ENCODE measurements around the gene OR14A16. TPM values are rescaled to one million over a fixed set of nuclear protein-coding genes. Genes with fewer than 3 reads are reported as not detected.

The OR14A16 gene
- total RNA-seq, 2 experiments from 2014 or later: not detected

GRCh38 chr1:247862756-247863155, 38.8 kb upstream of the OR14A16 start:
- Histone ChIP-seq H3K36me3 (ENCODE audit: insufficient read depth, low read length) (no peaks in the 10 kb centered on the region), H3K4me3 (ENCODE audit: low read length) (no peak overlapping the region), H3K4me1 (ENCODE audit: insufficient read depth, low read length) (peaks cover 5% of the 10 kb centered on the region), H3K27ac (ENCODE audit: low read depth in 1 of 2, low read length in 2 of 2) (no peak overlapping the region), H3K27me3 (ENCODE audit: control insufficient read depth in 1 of 2, insufficient read depth in 2 of 2, low read length in 2 of 2) (peaks cover 8 to 11% of the 10 kb centered on the region in 2 experiments), H3K9me3 (ENCODE audit: control insufficient read depth in 1 of 2, insufficient read depth in 1 of 2, low read length in 2 of 2) (no peaks in the 10 kb centered on the region)
- ChIA-PET CTCF (no interaction called here), POLR2A (no interaction called here)
- Mint-ChIP-seq H3K4me3 (no peak overlapping the region), H3K4me1 (ENCODE audit: low read depth) (peaks cover 5% of the 10 kb centered on the region), H3K9me3 (no peaks in the 10 kb centered on the region), H3K36me3 (ENCODE audit: low read depth) (no peaks in the 10 kb centered on the region), H3K27me3 (peaks cover 48% of the 10 kb centered on the region), H3K27ac (no peak overlapping the region)
- no peak for TF ChIP-seq CTCF (IDR thresholded peaks at IDR 0.05)
- no peak for ATAC-seq (ENCODE audit: poor library complexity)
- intact Hi-C loops (cut with DNase I, micrococcal nuclease): no loop called here
- DNase-seq: no peak

- ChIA-PET POLR2A (no interaction called here), CTCF (no interaction called here)
- Mint-ChIP-seq H3K27me3 (peaks cover 74% of the 10 kb centered on the region), H3K36me3 (ENCODE audit: low read depth) (no peaks in the 10 kb centered on the region), H3K4me3 (peak overlapping the region; percentile 73), H3K27ac (no peak overlapping the region), H3K4me1 (ENCODE audit: low read depth) (peaks cover 12% of the 10 kb centered on the region), H3K9me3 (no peaks in the 10 kb centered on the region)
- Histone ChIP-seq H3K4me3 (ENCODE audit: low read length) (peak overlapping the region; percentile 28), H3K27me3 (ENCODE audit: control insufficient read depth in 1 of 2, insufficient read depth in 2 of 2, low read length in 2 of 2) (peaks cover 13 to 28% of the 10 kb centered on the region in 2 experiments), H3K36me3 (ENCODE audit: insufficient read depth, low read length) (no peaks in the 10 kb centered on the region), H3K27ac (ENCODE audit: low read depth in 1 of 2, low read length in 2 of 2) (no peak overlapping the region), H3K4me1 (ENCODE audit: insufficient read depth, low read length) (peaks cover 6% of the 10 kb centered on the region), H3K9me3 (ENCODE audit: control insufficient read depth in 1 of 2, insufficient read depth in 1 of 2, low read length in 2 of 2) (peaks cover 0 to 7% of the 10 kb centered on the region in 2 experiments)
- intact Hi-C loops (cut with DNase I, micrococcal nuclease): no loop called here
- DNase-seq (no peak), ATAC-seq (ENCODE audit: poor library complexity) (no peak)
- no peak for TF ChIP-seq CTCF (IDR thresholded peaks at IDR 0.05)
Measured at GRCh38 chr1:247857985-247858619, 34.2 kb upstream of the OR14A16 start.

GRCh38 chr1:247857069-247857984, 33.4 kb upstream of the OR14A16 start, which contains the start of gene TRIM58:
TSS of gene TRIM58 (plus strand) at chr1:247857187. CDS start at chr1:247857247, 60 bp downstream.
- Histone ChIP-seq H3K36me3 (ENCODE audit: insufficient read depth, low read length) (no peaks in the 10 kb centered on the region), H3K27ac (ENCODE audit: low read depth in 1 of 2, low read length in 2 of 2) (no peak within 1 kb of the TSS), H3K4me3 (ENCODE audit: low read length) (peak within 1 kb of the TSS; percentile 28), H3K9me3 (ENCODE audit: control insufficient read depth in 1 of 2, insufficient read depth in 1 of 2, low read length in 2 of 2) (peaks cover 0 to 7% of the 10 kb centered on the region in 2 experiments), H3K27me3 (ENCODE audit: control insufficient read depth in 1 of 2, insufficient read depth in 2 of 2, low read length in 2 of 2) (peaks cover 13 to 28% of the 10 kb centered on the region in 2 experiments), H3K4me1 (ENCODE audit: insufficient read depth, low read length) (peaks cover 6% of the 10 kb centered on the region)
- Mint-ChIP-seq H3K27me3 (peaks cover 71% of the 10 kb centered on the region), H3K4me1 (ENCODE audit: low read depth) (peaks cover 12% of the 10 kb centered on the region), H3K36me3 (ENCODE audit: low read depth) (no peaks in the 10 kb centered on the region), H3K4me3 (peak within 1 kb of the TSS; percentile 73), H3K27ac (no peak within 1 kb of the TSS), H3K9me3 (no peaks in the 10 kb centered on the region)
- POLR2A ChIA-PET: no interaction called here
- CTCF ChIA-PET: no interaction called here
- no peak for TF ChIP-seq CTCF (IDR thresholded peaks at IDR 0.05)
- DNase-seq: peak in 3 of 14 experiments; percentile 11 to 35 (median 33)
- ATAC-seq (ENCODE audit: poor library complexity): peak; percentile 82
- intact Hi-C loops (cut with DNase I, micrococcal nuclease): no loop called here

All from CD4-positive, alpha-beta T cell (primary cell).